Endodermal cell (in vitro differentiated cells): ENCODE data around the gene LACTBL1. TPM values are rescaled to one million over a fixed set of nuclear protein-coding genes. Genes with fewer than 3 reads are reported as not detected.
A peak's percentile ranks its signal among the peaks of the same experiment; 100 is the strongest.

Experiments
- DNase-seq: peaks from one replicate; pipeline ENCODE4 v3.0.0-alpha.2; 2017
- H3K27ac ChIP-seq: 2 replicates; pipeline ENCODE4 v1.5.1; 2013; ENCODE audit warnings: mild to moderate bottlenecking, low read depth, low read length, moderate library complexity
- H3K27me3 ChIP-seq: 2 replicates; pipeline ENCODE4 v1.6.1; 2013; ENCODE audit warnings: mild to moderate bottlenecking, low read length, moderate library complexity; ENCODE audit not compliant: insufficient read depth, control insufficient read depth, poor library complexity, severe bottlenecking
- H3K36me3 ChIP-seq: 2 replicates; pipeline ENCODE4 v1.7.0; 2013; ENCODE audit warnings: mild to moderate bottlenecking, low read length, moderate library complexity; ENCODE audit not compliant: control insufficient read depth, insufficient read depth
- H3K4me1 ChIP-seq: one replicate; pipeline ENCODE4 v1.7.0; 2013; ENCODE audit warnings: low read length; ENCODE audit not compliant: control insufficient read depth, insufficient read depth
- H3K4me3 ChIP-seq: 2 replicates; pipeline ENCODE4 v1.5.1; 2013; ENCODE audit warnings: mild to moderate bottlenecking, low read length, moderate library complexity
- H3K9ac ChIP-seq: 2 replicates; pipeline ENCODE4 v1.6.1; 2013; ENCODE audit warnings: mild to moderate bottlenecking, low read length, moderate library complexity; ENCODE audit not compliant: poor library complexity, severe bottlenecking; ENCODE audit errors: extremely low read depth
- H3K9me3 ChIP-seq: 2 replicates; pipeline ENCODE4 v1.6.1; 2013; ENCODE audit warnings: mild to moderate bottlenecking, low read length, moderate library complexity; ENCODE audit not compliant: control insufficient read depth
- H3K27ac Mint-ChIP-seq: 2 replicates; pipeline ENCODE4 v1.8.0; 2020; ENCODE audit warnings: mixed read lengths
- H3K27me3 Mint-ChIP-seq: 2 replicates; pipeline ENCODE4 v1.8.0; 2021; ENCODE audit warnings: mild to moderate bottlenecking, mixed read lengths; ENCODE audit not compliant: insufficient read depth
- H3K36me3 Mint-ChIP-seq: 2 replicates; pipeline ENCODE4 v1.8.0; 2020; ENCODE audit warnings: low read depth, mixed read lengths
- H3K4me1 Mint-ChIP-seq: 2 replicates; pipeline ENCODE4 v1.8.0; 2020; ENCODE audit warnings: mixed read lengths
- H3K4me3 Mint-ChIP-seq: 2 replicates; pipeline ENCODE4 v1.8.0; 2020; ENCODE audit warnings: mild to moderate bottlenecking, moderate library complexity, mixed read lengths
- H3K9me3 Mint-ChIP-seq: 2 replicates; pipeline ENCODE4 v1.8.0; 2020; ENCODE audit warnings: mild to moderate bottlenecking, mixed read lengths
- CTCF ChIP-seq: fragments of 200-600 bp; sonication (generic); conservative IDR thresholded peaks from 2 replicates; pipeline ENCODE4 v1.5.0; 2021; ENCODE audit warnings: antibody characterized with exemption, mild to moderate bottlenecking
- WGBS, 2 experiments: methylation state at CpG; one replicate each; pipeline versions ENCODE4 v1.1.5 to v1.1.7; 2013; ENCODE audit warnings: missing lambda C conversion rate in 2 of 2, mixed read lengths in 1 of 2; ENCODE audit not compliant: insufficient coverage in 1 of 2, insufficient read length in 1 of 2; 5-methylcytosine and 5-hydroxymethylcytosine counted together
- total RNA-seq, 2 donors: library from RNA; stranded (reverse); fragmentation: NEBNext Ultra II Directional in 1 of 2; extraction: Animal tissue kit (Norgen Biotek cat#: 25700) in 1 of 2; gene quantifications; 2 replicates in 1 of 2; 3 replicates in 1 of 2; pipeline ENCODE4 v1.2.1, GENCODE V29; 2021

Gene LACTBL1
- total RNA-seq, 2 donors from 2014 or later: not detected

DNA sequence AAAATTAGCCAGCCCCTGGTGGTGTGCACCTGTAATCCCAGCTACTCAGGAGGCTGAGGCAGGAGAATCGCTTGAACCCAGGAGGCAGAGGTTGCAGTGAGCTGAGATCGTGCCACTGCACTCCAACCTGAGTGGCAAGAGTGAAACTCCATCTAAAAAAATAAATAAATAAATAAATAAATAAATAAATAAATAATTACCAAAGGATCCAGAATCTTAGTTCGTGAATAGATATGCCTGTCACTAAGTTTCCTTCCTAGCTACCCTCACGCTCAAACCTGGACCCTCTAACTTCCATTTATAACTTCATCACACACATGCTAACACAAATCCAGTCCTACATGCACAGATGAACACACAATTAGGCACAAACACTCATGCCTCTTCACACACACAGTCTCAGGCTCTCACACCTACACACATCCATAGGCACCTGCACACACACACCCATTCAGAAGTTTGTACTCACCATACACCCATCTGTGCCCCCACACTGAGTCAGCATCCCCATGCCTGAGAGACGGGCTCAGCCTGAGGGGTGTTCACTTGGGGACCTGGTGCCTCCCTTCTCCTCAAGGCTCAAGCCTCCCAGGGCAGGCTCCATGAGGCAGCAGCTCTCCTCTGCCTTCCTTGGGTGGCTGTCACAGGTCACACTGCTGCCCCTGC, 61.5 kb downstream of the LACTBL1 start:
- H3K4me3 Mint-ChIP-seq: no peak overlapping the region
- 85 to 96% methylated on average over 2 to 4 of the region's 5 CpGs for WGBS, 2 experiments

GRCh38 chr1:22910286-22910685, 62.4 kb downstream of the LACTBL1 start:
- Mint-ChIP-seq H3K4me3 (no peak overlapping the region), H3K27me3 (no peaks in the 10 kb centered on the region), H3K9me3 (no peaks in the 10 kb centered on the region), H3K27ac (no peak overlapping the region), H3K36me3 (peaks cover 21% of the 10 kb centered on the region), H3K4me1 (peaks cover 3% of the 10 kb centered on the region)
- no peak overlapping the region for H3K4me3 ChIP-seq
- no peaks in the 10 kb centered on the region for H3K27me3 ChIP-seq
- H3K27ac ChIP-seq: no peak overlapping the region
- DNase-seq: no peak
- no peak for TF ChIP-seq CTCF
- H3K9me3 ChIP-seq: no peaks in the 10 kb centered on the region
- H3K4me1 ChIP-seq: no peaks in the 10 kb centered on the region
- H3K36me3 ChIP-seq: peaks cover 17% of the 10 kb centered on the region
- H3K9ac ChIP-seq: no peak overlapping the region
- 87 to 89% methylated on average over 9 to 13 of the region's 13 CpGs for WGBS, 2 experiments

More for the DNA sequence above, 61.5 kb downstream of the LACTBL1 start:
- no peaks in the 10 kb centered on the region for H3K27me3 ChIP-seq
- no peaks in the 10 kb centered on the region for H3K9me3 ChIP-seq
- H3K27ac ChIP-seq: no peak overlapping the region
- Mint-ChIP-seq H3K36me3 (peaks cover 19% of the 10 kb centered on the region), H3K27me3 (no peaks in the 10 kb centered on the region), H3K4me1 (peaks cover 7% of the 10 kb centered on the region), H3K9me3 (no peaks in the 10 kb centered on the region), H3K27ac (no peak overlapping the region)
- H3K4me3 ChIP-seq: no peak overlapping the region
- TF ChIP-seq CTCF: peak; percentile 46
- H3K9ac ChIP-seq: no peak overlapping the region
- no peak for DNase-seq
- peaks cover 12% of the 10 kb centered on the region for H3K36me3 ChIP-seq
- H3K4me1 ChIP-seq: no peaks in the 10 kb centered on the region

GRCh38 chr1:22908880-22909426, 63.7 kb downstream of the LACTBL1 start:
- WGBS, 2 experiments: 88 to 92% methylated on average over 8 to 11 of the region's 11 CpGs
- H3K27ac Mint-ChIP-seq: no peak overlapping the region
- H3K27me3 Mint-ChIP-seq: no peaks in the 10 kb centered on the region
- H3K4me3 ChIP-seq: no peak overlapping the region
- peaks cover 17% of the 10 kb centered on the region for H3K36me3 ChIP-seq
- H3K27ac ChIP-seq: no peak overlapping the region
- no peak overlapping the region for H3K9ac ChIP-seq
- no peaks in the 10 kb centered on the region for H3K4me1 ChIP-seq
- no peaks in the 10 kb centered on the region for H3K27me3 ChIP-seq
- H3K4me1 Mint-ChIP-seq: no peaks in the 10 kb centered on the region
- H3K4me3 Mint-ChIP-seq: no peak overlapping the region
- H3K9me3 ChIP-seq: no peaks in the 10 kb centered on the region
- DNase-seq: no peak
- H3K9me3 Mint-ChIP-seq: no peaks in the 10 kb centered on the region
- H3K36me3 Mint-ChIP-seq: peaks cover 19% of the 10 kb centered on the region
- no peak for TF ChIP-seq CTCF
